Medulla oblongata (tissue), 1 donor: ENCODE results near the gene CLMN.
"Not testable (repeated sequence)": the region's sequence is repeated elsewhere in the genome, so short reads cannot be mapped to it uniquely, and the experiment has no call there.

Experiments used
- DNase-seq: peaks from one replicate; pipeline ENCODE4 v3.0.0-alpha.2; 2015; ENCODE audit errors: extremely low spot score

Gene CLMN

GRCh38 chr14:95221531-95221930 is 98.2 kb downstream of the CLMN start:
- DNase-seq, result no peak

GRCh38 chr14:95220663-95221231 is 99.0 kb downstream of the CLMN start:
- DNase-seq, result no peak

GRCh38 chr14:95218472-95219193 is 101.1 kb downstream of the CLMN start:
- DNase-seq, result no peak

- DNase-seq, result no peak
Observed at GRCh38 chr14:95218006-95218405, 101.7 kb downstream of the CLMN start.

- DNase-seq, result no peak
Observed at GRCh38 chr14:95217391-95217900, 102.3 kb downstream of the CLMN start.

GRCh38 chr14:95216008-95216407 is 103.7 kb downstream of the CLMN start:
- DNase-seq, result no peak

- no peak for DNase-seq
Observed at GRCh38 chr14:95215094-95215725, 104.5 kb downstream of the CLMN start.

GRCh38 chr14:95213774-95214173 is 105.9 kb downstream of the CLMN start:
- no peak for DNase-seq

GRCh38 chr14:95211721-95212504 is 107.8 kb downstream of the CLMN start:
- DNase-seq, result no peak

- no peak for DNase-seq
Observed at GRCh38 chr14:95210699-95211098, 109.0 kb downstream of the CLMN start.

- DNase-seq, result no peak
Observed at GRCh38 chr14:95208598-95208997, 111.1 kb downstream of the CLMN start.

- DNase-seq, result no peak
Observed at GRCh38 chr14:95207475-95208233, 112.1 kb downstream of the CLMN start.

GRCh38 chr14:95206534-95206933 is 113.2 kb downstream of the CLMN start:
- no peak for DNase-seq

- DNase-seq, result no peak
Observed at GRCh38 chr14:95204705-95205104, 115.0 kb downstream of the CLMN start.

- not testable (repeated sequence) for DNase-seq
Observed at GRCh38 chr14:95201745-95202144, 118.0 kb downstream of the CLMN start.

GRCh38 chr14:95200404-95200803 is 119.3 kb downstream of the CLMN start:
- DNase-seq, result no peak

GRCh38 chr14:95199298-95199983 is 120.3 kb downstream of the CLMN start:
- DNase-seq, result no peak

GRCh38 chr14:95198320-95198719 is 121.4 kb downstream of the CLMN start:
- no peak for DNase-seq

- no peak for DNase-seq
Observed at GRCh38 chr14:95197551-95197950, 122.2 kb downstream of the CLMN start.

GRCh38 chr14:95196826-95197545 is 122.7 kb downstream of the CLMN start:
- DNase-seq, result no peak
